ENCODE results near the gene SPTAN1. TPM values are rescaled to one million over a fixed set of nuclear protein-coding genes. Genes with fewer than 3 reads are reported as not detected.
"Not testable (repeated sequence)": the region's sequence is repeated elsewhere in the genome, so short reads cannot be mapped to it uniquely, and the experiment has no call there.

The SPTAN1 gene
- 100 to 1,000 TPM in 3 of 4 donors, 10 to 100 TPM in 1; 98.1 to 243 (median 152) TPM for polyA plus RNA-seq
- long read RNA-seq, donor 1, transcript SPTAN1-211 (6 exons, 1,713 nt), result major isoform, 8 of 55 reads
- long read RNA-seq, donor 1, transcript SPTAN1-221 (5 exons, 1,503 nt), result minor isoform, 7 of 55 reads
- long read RNA-seq, donor 1, partial matches to known transcripts, result 35 of 55 reads
- long read RNA-seq, donor 1, other reads (novel, unspliced or antisense), result 0 of 55 reads
- long read RNA-seq, donor 2, partial matches to known transcripts, result 0 of 6 reads
- long read RNA-seq, donor 2, other reads (novel, unspliced or antisense), result 0 of 6 reads
- long read RNA-seq, donor 3, transcript SPTAN1-221 (5 exons, 1,503 nt), result major isoform, 8 of 51 reads
- long read RNA-seq, donor 3, partial matches to known transcripts, result 30 of 51 reads
- long read RNA-seq, donor 3, other reads (novel, unspliced or antisense), result 7 of 51 reads
- long read RNA-seq, donor 4, result 0 reads
- long read RNA-seq, donor 5, partial matches to known transcripts, result 10 of 17 reads
- long read RNA-seq, donor 5, other reads (novel, unspliced or antisense), result 0 of 17 reads
- long read RNA-seq, donor 6, partial matches to known transcripts, result 10 of 17 reads
- long read RNA-seq, donor 6, other reads (novel, unspliced or antisense), result 0 of 17 reads
- long read RNA-seq, donor 7, result 0 reads
- long read RNA-seq, donor 8, partial matches to known transcripts, result 0 of 2 reads
- long read RNA-seq, donor 8, other reads (novel, unspliced or antisense), result 0 of 2 reads
- long read RNA-seq, donor 9, partial matches to known transcripts, result 0 of 2 reads
- long read RNA-seq, donor 9, other reads (novel, unspliced or antisense), result 0 of 2 reads
- long read RNA-seq, donor 10, full-length matches to known transcripts, result 22 of 82 reads
- long read RNA-seq, donor 10, partial matches to known transcripts, result 43 of 82 reads
- long read RNA-seq, donor 10, other reads (novel, unspliced or antisense), result 17 of 82 reads

- H3K27ac ChIP-seq (ENCODE audit: low read depth in 1 of 3, low read length in 2 of 3), result peak within 1 kb of the TSS; percentile 78 to 98 (median 91)
- DNase-seq (peak; percentile 86 to 96), FAIRE-seq (no peak)
- H3K27me3 ChIP-seq (ENCODE audit: control insufficient read depth in 3 of 3, insufficient read depth in 3 of 3, low read length in 3 of 3), result no peaks in the 10 kb centered on the region
- peak within 1 kb of the TSS; percentile 79 to 97 (median 87) for H3K4me3 ChIP-seq (ENCODE audit: low read depth in 1 of 3, low read length in 3 of 3)
- WGBS, 3 donors, result 0 to 1% (median 0%) methylated on average over 42 to 81 of the region's 81 CpGs
- H3K36me3 ChIP-seq (ENCODE audit: control insufficient read depth in 3 of 3, insufficient read depth in 2 of 3, low read depth in 1 of 3, low read length in 3 of 3), result no peaks in the 10 kb centered on the region
- H3K9me3 ChIP-seq (ENCODE audit: control insufficient read depth in 2 of 2, insufficient read depth in 1 of 2, low read depth in 1 of 2, low read length in 1 of 2), result no peaks in the 10 kb centered on the region
- H3K4me1 ChIP-seq (ENCODE audit: control insufficient read depth in 3 of 3, insufficient read depth in 2 of 3, low read depth in 1 of 3, low read length in 2 of 3), result peaks cover 4 to 32% (median 13%) of the 10 kb centered on the region in 3 donors
Observed at GRCh38 chr9:128552153-128552743, at the start of gene SPTAN1. Gene SPTAN1 (plus strand): TSS chr9:128552587. CDS start chr9:128566741, 14,154 bp downstream.

GRCh38 chr9:128503415-128503825 is 49.0 kb upstream of the SPTAN1 start:
- 15 to 46% (median 41%) methylated on average over 14 of the region's 14 CpGs for WGBS, 3 donors
- FAIRE-seq; H3K27ac ChIP-seq (ENCODE audit: low read depth in 1 of 3, low read length in 2 of 3); H3K4me1 ChIP-seq (ENCODE audit: control insufficient read depth in 3 of 3, insufficient read depth in 2 of 3, low read depth in 1 of 3, low read length in 2 of 3); H3K27me3 ChIP-seq (ENCODE audit: control insufficient read depth in 3 of 3, insufficient read depth in 3 of 3, low read length in 3 of 3); H3K9me3 ChIP-seq (ENCODE audit: control insufficient read depth in 2 of 2, insufficient read depth in 1 of 2, low read depth in 1 of 2, low read length in 1 of 2): not testable (repeated sequence)
- Histone ChIP-seq H3K36me3 (ENCODE audit: control insufficient read depth in 3 of 3, insufficient read depth in 2 of 3, low read depth in 1 of 3, low read length in 3 of 3) (peaks cover 0 to 26% (median 7%) of the 10 kb centered on the region in 3 donors), H3K4me3 (ENCODE audit: low read depth in 1 of 3, low read length in 3 of 3) (peak overlapping the region in 1 of 3 donors; percentile 97)
- DNase-seq, result peak; percentile 19 to 27

DNA sequence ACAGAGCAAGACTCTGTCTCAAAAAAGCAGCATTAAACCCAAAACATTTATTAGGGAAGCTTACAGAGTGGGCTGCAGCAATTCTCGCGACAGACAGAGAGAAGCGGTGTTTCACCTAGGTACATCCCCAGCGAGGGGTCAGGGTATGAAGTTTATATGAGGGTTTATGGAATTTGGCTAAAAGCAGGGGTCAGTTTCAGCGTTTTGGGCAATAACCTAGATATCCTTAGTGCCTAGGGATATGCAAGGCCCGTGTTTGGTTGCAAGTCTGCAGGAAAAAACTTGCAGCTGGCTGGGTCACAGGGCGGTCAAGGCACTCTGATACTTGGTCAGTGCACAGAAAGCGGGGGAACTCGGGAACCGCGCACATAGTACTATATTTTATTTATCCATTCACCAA is 48.5 kb upstream of the SPTAN1 start:
- 4 to 19% (median 14%) methylated on average over 11 of the region's 11 CpGs for WGBS, 3 donors
- H3K27me3 ChIP-seq (ENCODE audit: control insufficient read depth in 3 of 3, insufficient read depth in 3 of 3, low read length in 3 of 3), result no peaks in the 10 kb centered on the region
- H3K4me1 ChIP-seq (ENCODE audit: control insufficient read depth in 3 of 3, insufficient read depth in 2 of 3, low read depth in 1 of 3, low read length in 2 of 3), result peaks cover 0 to 9% (median 8%) of the 10 kb centered on the region in 3 donors
- DNase-seq (peak; percentile 29 to 33), FAIRE-seq (no peak)
- peak overlapping the region in 1 of 3 donors; percentile 84 for H3K27ac ChIP-seq (ENCODE audit: low read depth in 1 of 3, low read length in 2 of 3)
- H3K9me3 ChIP-seq (ENCODE audit: control insufficient read depth in 2 of 2, insufficient read depth in 1 of 2, low read depth in 1 of 2, low read length in 1 of 2), result no peaks in the 10 kb centered on the region
- H3K36me3 ChIP-seq (ENCODE audit: control insufficient read depth in 3 of 3, insufficient read depth in 2 of 3, low read depth in 1 of 3, low read length in 3 of 3), result peaks cover 2 to 23% (median 7%) of the 10 kb centered on the region in 3 donors
- H3K4me3 ChIP-seq (ENCODE audit: low read depth in 1 of 3, low read length in 3 of 3), result peak overlapping the region in 2 of 3 donors; percentile 74 to 97

DNA sequence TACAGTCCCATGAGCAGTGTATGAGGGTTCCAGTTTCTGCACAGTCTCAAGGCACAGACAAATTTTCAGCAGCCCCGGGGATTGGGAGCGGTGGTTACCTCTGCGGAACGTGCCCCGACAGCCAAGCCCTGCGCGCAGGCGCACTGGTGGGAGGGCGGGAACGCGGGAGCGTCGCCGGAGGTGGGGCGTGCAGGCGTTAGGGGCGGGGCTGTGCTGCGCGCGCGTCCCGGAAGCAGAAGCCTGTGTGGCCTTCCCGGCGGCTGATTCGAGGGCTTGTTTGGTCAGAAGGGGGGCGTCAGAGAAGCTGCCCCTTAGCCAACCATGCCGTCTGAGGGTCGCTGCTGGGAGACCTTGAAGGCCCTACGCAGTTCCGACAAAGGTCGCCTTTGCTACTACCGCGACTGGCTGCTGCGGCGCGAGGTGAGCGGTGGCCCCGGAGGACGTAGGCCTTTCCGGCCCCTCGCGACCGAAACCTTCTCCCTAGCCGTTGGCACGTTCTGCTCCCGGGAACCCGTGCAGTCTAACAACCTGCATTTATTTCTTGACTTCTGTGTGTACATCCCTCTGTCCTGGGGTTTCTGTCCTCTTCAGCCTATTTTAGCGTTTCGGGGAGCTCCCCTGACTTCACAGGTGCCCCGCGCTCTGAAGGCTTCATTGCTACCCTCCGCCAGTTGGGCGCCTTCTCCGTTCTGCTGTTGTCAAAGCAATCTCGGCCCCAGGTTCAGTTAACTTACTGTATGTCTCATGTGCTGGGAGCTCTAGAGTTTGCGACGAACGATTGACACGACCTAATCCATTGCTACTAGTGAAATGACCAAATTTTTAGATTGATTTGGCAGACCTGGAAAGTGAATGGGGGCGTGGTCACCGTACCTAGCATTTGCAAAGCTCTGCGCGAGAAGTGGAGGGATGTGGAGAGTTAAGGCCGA is 47.6 kb upstream of the SPTAN1 start, which contains the start of gene GLE1:
TSS of gene GLE1 (plus strand) at position 235 of the 929 bp plus-strand sequence. CDS start at position 322, 87 bp downstream.
- Histone ChIP-seq H3K27me3 (ENCODE audit: control insufficient read depth in 3 of 3, insufficient read depth in 3 of 3, low read length in 3 of 3) (no peaks in the 10 kb centered on the region), H3K9me3 (ENCODE audit: control insufficient read depth in 2 of 2, insufficient read depth in 1 of 2, low read depth in 1 of 2, low read length in 1 of 2) (no peaks in the 10 kb centered on the region), H3K36me3 (ENCODE audit: control insufficient read depth in 3 of 3, insufficient read depth in 2 of 3, low read depth in 1 of 3, low read length in 3 of 3) (peaks cover 6 to 19% (median 8%) of the 10 kb centered on the region in 3 donors), H3K27ac (ENCODE audit: low read depth in 1 of 3, low read length in 2 of 3) (peak within 1 kb of the TSS; percentile 33 to 97 (median 84)), H3K4me1 (ENCODE audit: control insufficient read depth in 3 of 3, insufficient read depth in 2 of 3, low read depth in 1 of 3, low read length in 2 of 3) (peaks cover 0 to 9% (median 8%) of the 10 kb centered on the region in 3 donors), H3K4me3 (ENCODE audit: low read depth in 1 of 3, low read length in 3 of 3) (peak within 1 kb of the TSS; percentile 74 to 97 (median 81))
- WGBS, 3 donors, result 0% methylated on average over 61 to 64 of the region's 64 CpGs
- no peak for FAIRE-seq
- DNase-seq, result peak; percentile 92 to 97

DNA sequence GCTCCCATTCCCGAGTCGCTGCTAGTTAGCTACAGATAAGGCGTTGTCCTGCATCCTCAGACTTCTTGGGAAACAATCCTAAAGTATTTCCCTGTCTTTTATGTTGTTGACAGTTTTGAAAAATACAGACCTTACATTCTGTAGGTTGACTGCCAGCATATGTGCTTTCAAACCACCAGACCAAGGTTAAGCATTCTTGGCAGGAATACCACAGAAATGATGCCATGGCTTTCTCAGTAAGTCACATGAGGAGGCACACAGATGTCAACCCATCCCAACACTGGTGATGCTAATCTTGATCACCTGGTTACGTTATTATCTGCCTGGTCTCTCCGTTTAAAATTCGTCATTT is 47.0 kb upstream of the SPTAN1 start:
- 12 to 24% (median 17%) methylated on average over 6 of the region's 6 CpGs for WGBS, 3 donors

GRCh38 chr9:128505906-128506305 is 46.5 kb upstream of the SPTAN1 start:
- not testable (repeated sequence) for H3K9me3 ChIP-seq (ENCODE audit: control insufficient read depth in 2 of 2, insufficient read depth in 1 of 2, low read depth in 1 of 2, low read length in 1 of 2); DNase-seq; FAIRE-seq; H3K27ac ChIP-seq (ENCODE audit: low read depth in 1 of 3, low read length in 2 of 3); H3K27me3 ChIP-seq (ENCODE audit: control insufficient read depth in 3 of 3, insufficient read depth in 3 of 3, low read length in 3 of 3); H3K4me1 ChIP-seq (ENCODE audit: control insufficient read depth in 3 of 3, insufficient read depth in 2 of 3, low read depth in 1 of 3, low read length in 2 of 3)
- Histone ChIP-seq H3K36me3 (ENCODE audit: control insufficient read depth in 3 of 3, insufficient read depth in 2 of 3, low read depth in 1 of 3, low read length in 3 of 3) (peaks cover 4 to 25% (median 10%) of the 10 kb centered on the region in 3 donors), H3K4me3 (ENCODE audit: low read depth in 1 of 3, low read length in 3 of 3) (peak overlapping the region in 1 of 3 donors; percentile 74)
- WGBS, 3 donors, result 86 to 91% (median 90%) methylated on average over 12 of the region's 12 CpGs

More for the DNA sequence above, 47.0 kb upstream of the SPTAN1 start:
- peak overlapping the region; percentile 74 to 97 (median 81) for H3K4me3 ChIP-seq (ENCODE audit: low read depth in 1 of 3, low read length in 3 of 3)
- DNase-seq (no peak), FAIRE-seq (no peak)
- H3K27me3 ChIP-seq (ENCODE audit: control insufficient read depth in 3 of 3, insufficient read depth in 3 of 3, low read length in 3 of 3), result no peaks in the 10 kb centered on the region
- H3K4me1 ChIP-seq (ENCODE audit: control insufficient read depth in 3 of 3, insufficient read depth in 2 of 3, low read depth in 1 of 3, low read length in 2 of 3), result peaks cover 0 to 9% (median 8%) of the 10 kb centered on the region in 3 donors
- H3K27ac ChIP-seq (ENCODE audit: low read depth in 1 of 3, low read length in 2 of 3), result peak overlapping the region in 2 of 3 donors; percentile 84 to 97
- H3K9me3 ChIP-seq (ENCODE audit: control insufficient read depth in 2 of 2, insufficient read depth in 1 of 2, low read depth in 1 of 2, low read length in 1 of 2), result no peaks in the 10 kb centered on the region
- peaks cover 4 to 20% (median 8%) of the 10 kb centered on the region in 3 donors for H3K36me3 ChIP-seq (ENCODE audit: control insufficient read depth in 3 of 3, insufficient read depth in 2 of 3, low read depth in 1 of 3, low read length in 3 of 3)

DNA sequence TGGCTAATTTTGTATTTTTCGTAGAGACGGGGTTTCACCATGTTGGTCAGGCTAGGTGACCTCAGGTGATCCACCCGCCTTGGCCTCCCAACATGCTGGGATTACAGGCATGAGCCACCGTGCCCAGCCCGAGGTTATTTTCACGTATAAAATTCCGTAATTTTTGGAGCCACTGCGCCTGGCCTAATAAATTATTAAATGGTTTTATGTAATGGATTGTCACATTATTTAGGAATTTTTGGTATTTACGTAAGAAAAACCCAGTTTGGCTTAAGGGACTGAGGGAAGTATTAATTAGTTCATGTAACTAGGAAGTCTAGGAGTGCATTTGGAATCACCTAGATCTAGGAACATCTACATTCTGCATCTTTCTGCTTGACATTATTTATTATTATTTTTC is 39.6 kb upstream of the SPTAN1 start:
- H3K9me3 ChIP-seq (ENCODE audit: control insufficient read depth in 2 of 2, insufficient read depth in 1 of 2, low read depth in 1 of 2, low read length in 1 of 2), result no peaks in the 10 kb centered on the region
- H3K4me3 ChIP-seq (ENCODE audit: low read depth in 1 of 3, low read length in 3 of 3), result no peak overlapping the region
- FAIRE-seq (no peak), DNase-seq (no peak)
- no peaks in the 10 kb centered on the region for H3K4me1 ChIP-seq (ENCODE audit: control insufficient read depth in 3 of 3, insufficient read depth in 2 of 3, low read depth in 1 of 3, low read length in 2 of 3)
- peaks cover 8 to 59% (median 21%) of the 10 kb centered on the region in 3 donors for H3K36me3 ChIP-seq (ENCODE audit: control insufficient read depth in 3 of 3, insufficient read depth in 2 of 3, low read depth in 1 of 3, low read length in 3 of 3)
- H3K27me3 ChIP-seq (ENCODE audit: control insufficient read depth in 3 of 3, insufficient read depth in 3 of 3, low read length in 3 of 3), result no peaks in the 10 kb centered on the region
- 96 to 99% (median 97%) methylated on average over 9 of the region's 9 CpGs for WGBS, 3 donors
- H3K27ac ChIP-seq (ENCODE audit: low read depth in 1 of 3, low read length in 2 of 3), result no peak overlapping the region
